Activated CD4-positive, alpha-beta memory T cell treated with anti-CD3 and anti-CD28 coated beads for 36 hours (primary cell): ENCODE results near the gene RALGAPB. TPM values are rescaled to one million over a fixed set of nuclear protein-coding genes. Genes with fewer than 3 reads are reported as not detected.
"Not testable (repeated sequence)": the region's sequence is repeated elsewhere in the genome, so short reads cannot be mapped to it uniquely, and the experiment has no call there.

ENCODE experiments used
- CTCF ChIA-PET: fragments of 350-600 bp; sonication (Branson Sonifier 250); formaldehyde crosslinking; loops from one replicate; lab custom pipeline; 2021; ENCODE audit warnings: antibody characterized with exemption, inconsistent platforms; lab: Charles Lee
- POLR2A ChIA-PET: fragments of 350-600 bp; sonication (Branson Sonifier 250); formaldehyde crosslinking; loops from one replicate; lab custom pipeline; 2021; ENCODE audit warnings: antibody characterized with exemption; lab: Charles Lee
- DNase-seq: peaks from one replicate; pipeline ENCODE4 v3.0.0-alpha.2; 2020
- H3K27ac Mint-ChIP-seq: one replicate; pipeline ENCODE4 v1.8.0; 2021; ENCODE audit warnings: mixed read lengths
- H3K27me3 Mint-ChIP-seq: one replicate; pipeline ENCODE4 v1.8.0; 2021; ENCODE audit warnings: mixed read lengths
- H3K36me3 Mint-ChIP-seq: one replicate; pipeline ENCODE4 v1.8.0; 2021; ENCODE audit warnings: mixed read lengths
- H3K4me1 Mint-ChIP-seq: one replicate; pipeline ENCODE4 v1.8.0; 2021; ENCODE audit warnings: low read depth, mixed read lengths
- H3K4me3 Mint-ChIP-seq: one replicate; pipeline ENCODE4 v1.8.0; 2021; ENCODE audit warnings: mild to moderate bottlenecking, mixed read lengths
- H3K9me3 Mint-ChIP-seq: one replicate; pipeline ENCODE4 v1.8.0; 2021; ENCODE audit warnings: mixed read lengths
- intact Hi-C: fragments of 100-400 bp; cut with micrococcal nuclease; formaldehyde crosslinking; loops from one replicate; pipeline ENCODE4 v1.15.1; 2023
- total RNA-seq, 2 experiments: library from RNA; stranded (reverse); gene quantifications; one replicate each; pipeline ENCODE4 v1.2.3, GENCODE V29; 2021

RALGAPB gene
- total RNA-seq, 2 experiments from 2014 or later = 25.7 to 25.8 TPM

GRCh38 chr20:38592411-38592790 lies 119.8 kb downstream of the RALGAPB start:
- DNase-seq, H3K27ac Mint-ChIP-seq, H3K27me3 Mint-ChIP-seq, intact Hi-C loops, H3K36me3 Mint-ChIP-seq, H3K4me1 Mint-ChIP-seq, H3K9me3 Mint-ChIP-seq, H3K4me3 Mint-ChIP-seq, CTCF ChIA-PET: not testable (repeated sequence)
- POLR2A ChIA-PET = interaction anchor here (0.6 kb wide), 1 partner anchor 36 kb away, joined by 3 read pairs; no protein-coding TSS in a partner anchor

DNA sequence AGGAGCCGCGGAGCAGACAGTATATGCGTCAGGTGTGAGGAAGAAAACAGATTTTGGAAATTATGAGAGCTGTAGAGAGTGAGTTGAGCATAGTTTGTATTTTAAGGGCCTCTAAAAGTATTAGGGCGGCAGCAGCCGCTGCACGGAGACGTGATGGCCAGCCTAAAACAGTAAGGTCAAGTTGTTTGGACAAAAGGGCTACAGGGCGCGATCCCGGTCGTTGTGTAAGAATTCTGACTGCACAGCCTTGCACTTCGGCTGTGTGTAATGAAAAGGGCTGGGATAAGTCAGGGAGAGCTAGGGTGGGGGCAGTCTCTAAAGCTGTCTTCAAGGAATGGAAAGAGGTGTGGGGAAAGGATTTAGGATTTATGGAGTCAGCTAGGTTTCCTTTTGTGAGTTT lies 121.6 kb downstream of the RALGAPB start:
- H3K4me1 Mint-ChIP-seq, H3K4me3 Mint-ChIP-seq, H3K27ac Mint-ChIP-seq, DNase-seq, POLR2A ChIA-PET, H3K36me3 Mint-ChIP-seq, H3K9me3 Mint-ChIP-seq, H3K27me3 Mint-ChIP-seq, CTCF ChIA-PET, intact Hi-C loops: not testable (repeated sequence)

- H3K27me3 Mint-ChIP-seq, CTCF ChIA-PET, intact Hi-C loops, H3K36me3 Mint-ChIP-seq, H3K4me3 Mint-ChIP-seq, H3K4me1 Mint-ChIP-seq, DNase-seq, H3K9me3 Mint-ChIP-seq, H3K27ac Mint-ChIP-seq, POLR2A ChIA-PET: not testable (repeated sequence)
These were observed 123.2 kb downstream of the RALGAPB start for GRCh38 chr20:38595886-38596285.

- ChIA-PET POLR2A (no interaction called here), CTCF (no interaction called here)
- no peak overlapping the region for H3K4me3 Mint-ChIP-seq
- intact Hi-C loops = no loop called here
- H3K27me3 Mint-ChIP-seq = peaks cover 26% of the 10 kb centered on the region
- no peaks in the 10 kb centered on the region for H3K36me3 Mint-ChIP-seq
- DNase-seq = no peak
- H3K4me1 Mint-ChIP-seq = peaks cover 7% of the 10 kb centered on the region
- no peaks in the 10 kb centered on the region for H3K9me3 Mint-ChIP-seq
- H3K27ac Mint-ChIP-seq = no peak overlapping the region
These were observed 126.8 kb downstream of the RALGAPB start for GRCh38 chr20:38599410-38599882.

GRCh38 chr20:38600057-38600456 lies 127.4 kb downstream of the RALGAPB start:
- no peak overlapping the region for H3K27ac Mint-ChIP-seq
- H3K4me3 Mint-ChIP-seq = no peak overlapping the region
- DNase-seq = no peak
- ChIA-PET POLR2A (no interaction called here), CTCF (no interaction called here)
- peaks cover 29% of the 10 kb centered on the region for H3K27me3 Mint-ChIP-seq
- no peaks in the 10 kb centered on the region for H3K9me3 Mint-ChIP-seq
- intact Hi-C loops = no loop called here
- H3K4me1 Mint-ChIP-seq = peaks cover 7% of the 10 kb centered on the region
- no peaks in the 10 kb centered on the region for H3K36me3 Mint-ChIP-seq

DNA sequence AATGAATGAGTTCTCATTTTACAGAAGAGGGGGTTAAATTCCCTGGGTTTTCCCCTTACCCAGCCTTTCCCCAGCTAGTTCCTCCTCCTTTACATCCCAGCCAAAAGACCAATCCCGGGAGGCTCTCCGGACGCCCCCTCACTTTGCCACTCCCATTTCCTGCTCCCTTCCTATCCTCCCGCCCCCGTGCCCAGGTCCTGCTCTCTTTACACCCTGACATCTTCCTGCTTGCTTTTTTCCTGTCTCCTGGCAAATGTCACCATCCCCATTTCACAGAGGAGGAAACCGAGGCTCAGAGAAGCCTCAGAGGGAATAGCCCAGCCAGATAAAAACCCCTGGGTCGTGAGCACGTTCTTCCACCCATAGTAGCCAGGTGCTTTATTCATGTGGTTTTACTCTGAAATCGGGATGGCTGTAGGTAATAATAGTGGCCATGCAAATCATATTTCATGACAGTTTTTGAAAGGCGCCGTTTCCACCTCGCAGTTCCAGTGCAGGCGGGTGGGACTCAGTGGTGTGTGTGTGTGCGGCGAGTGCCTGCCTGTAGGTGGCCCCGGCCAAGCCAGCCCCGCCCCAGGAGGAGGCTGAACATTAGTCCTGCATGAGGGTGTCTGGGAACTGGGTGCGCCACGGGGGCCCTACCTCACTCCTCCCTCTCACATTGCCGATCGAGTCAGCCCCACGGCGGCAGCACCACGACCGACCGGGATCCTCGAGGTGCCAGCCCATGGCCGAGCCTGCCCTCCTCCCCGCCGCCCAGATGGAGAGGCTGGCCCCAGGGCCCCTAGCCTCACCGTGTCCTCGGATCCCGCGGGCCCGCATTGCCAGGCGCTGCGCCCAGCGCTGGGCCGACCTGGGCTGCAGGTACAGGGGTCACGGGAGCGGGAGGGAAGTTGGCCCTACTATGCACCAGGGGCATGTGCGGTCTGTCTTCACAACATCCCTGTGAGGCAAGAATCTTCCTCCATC lies 128.9 kb downstream of the RALGAPB start, which contains the start of gene ARHGAP40:
Gene ARHGAP40, plus strand, starts transcription at position 594 of the 969 bp plus-strand sequence.
- DNase-seq = peak; percentile 52
- no peaks in the 10 kb centered on the region for H3K36me3 Mint-ChIP-seq
- no peak within 1 kb of the TSS for H3K27ac Mint-ChIP-seq
- CTCF ChIA-PET = no interaction called here
- POLR2A ChIA-PET = no interaction called here
- H3K27me3 Mint-ChIP-seq = peaks cover 33% of the 10 kb centered on the region
- H3K4me1 Mint-ChIP-seq = peaks cover 7% of the 10 kb centered on the region
- no peaks in the 10 kb centered on the region for H3K9me3 Mint-ChIP-seq
- peak within 1 kb of the TSS; percentile 9 for H3K4me3 Mint-ChIP-seq
- intact Hi-C loops = no loop called here

DNA sequence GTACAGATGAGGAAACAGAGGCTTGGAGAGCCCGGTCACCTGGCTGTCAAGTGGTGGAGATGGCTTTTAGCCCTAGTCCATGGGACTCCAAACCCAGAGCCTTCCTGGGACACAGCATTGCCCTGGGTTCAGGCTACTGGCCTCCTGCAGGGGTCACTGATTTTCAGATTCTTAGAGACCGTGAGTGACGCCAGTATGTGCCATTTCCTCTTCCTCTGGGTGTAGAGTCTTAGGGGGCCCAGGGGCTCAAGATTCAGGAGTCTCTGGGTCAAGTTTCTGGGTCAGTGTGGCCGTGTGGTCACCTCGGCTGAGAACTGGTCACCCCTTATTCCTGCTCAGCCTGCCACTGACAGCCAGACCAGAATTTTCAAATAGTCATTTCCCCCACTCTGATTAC lies 129.5 kb downstream of the RALGAPB start:
- Mint-ChIP-seq H3K27ac (no peak overlapping the region), H3K4me3 (no peak overlapping the region), H3K27me3 (peaks cover 32% of the 10 kb centered on the region), H3K36me3 (no peaks in the 10 kb centered on the region), H3K4me1 (peaks cover 7% of the 10 kb centered on the region), H3K9me3 (no peaks in the 10 kb centered on the region)
- ChIA-PET CTCF (no interaction called here), POLR2A (no interaction called here)
- intact Hi-C loops = no loop called here
- no peak for DNase-seq

GRCh38 chr20:38603286-38603685 lies 130.6 kb downstream of the RALGAPB start:
- POLR2A ChIA-PET = no interaction called here
- CTCF ChIA-PET = interaction anchor here (1.2 kb wide), 1 partner anchor 149 kb away, joined by 3 read pairs; no protein-coding TSS in a partner anchor
- Mint-ChIP-seq H3K36me3 (no peaks in the 10 kb centered on the region), H3K27ac (no peak overlapping the region), H3K4me3 (no peak overlapping the region), H3K27me3 (peaks cover 31% of the 10 kb centered on the region), H3K4me1 (peaks cover 7% of the 10 kb centered on the region), H3K9me3 (no peaks in the 10 kb centered on the region)
- DNase-seq = no peak
- intact Hi-C loops = no loop called here

DNA sequence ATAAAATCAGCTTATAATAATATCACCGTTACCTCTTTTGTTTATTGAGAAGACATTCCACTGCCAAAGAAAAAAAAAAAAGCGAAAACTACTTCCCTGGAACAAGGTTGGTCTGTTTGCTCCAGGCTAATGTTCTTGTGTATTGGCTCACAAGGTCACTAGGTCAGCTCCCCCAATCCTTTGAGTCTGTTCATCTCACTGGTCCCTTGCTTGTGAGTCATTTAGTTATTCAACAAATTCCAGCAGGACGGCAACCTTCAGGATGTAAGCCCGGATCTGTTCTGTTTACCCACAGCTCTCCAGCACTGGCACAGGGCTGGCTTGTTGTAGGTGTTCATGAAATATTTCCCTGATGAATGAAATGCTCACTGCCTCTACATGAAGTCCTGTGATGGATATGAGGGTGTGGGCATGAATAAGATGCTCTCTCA lies 132.2 kb downstream of the RALGAPB start:
- Mint-ChIP-seq H3K27ac (no peak overlapping the region), H3K4me1 (peaks cover 7% of the 10 kb centered on the region), H3K27me3 (peaks cover 31% of the 10 kb centered on the region), H3K4me3 (no peak overlapping the region), H3K36me3 (no peaks in the 10 kb centered on the region), H3K9me3 (no peaks in the 10 kb centered on the region)
- ChIA-PET POLR2A (no interaction called here), CTCF (no interaction called here)
- no peak for DNase-seq
- intact Hi-C loops = no loop called here

DNA sequence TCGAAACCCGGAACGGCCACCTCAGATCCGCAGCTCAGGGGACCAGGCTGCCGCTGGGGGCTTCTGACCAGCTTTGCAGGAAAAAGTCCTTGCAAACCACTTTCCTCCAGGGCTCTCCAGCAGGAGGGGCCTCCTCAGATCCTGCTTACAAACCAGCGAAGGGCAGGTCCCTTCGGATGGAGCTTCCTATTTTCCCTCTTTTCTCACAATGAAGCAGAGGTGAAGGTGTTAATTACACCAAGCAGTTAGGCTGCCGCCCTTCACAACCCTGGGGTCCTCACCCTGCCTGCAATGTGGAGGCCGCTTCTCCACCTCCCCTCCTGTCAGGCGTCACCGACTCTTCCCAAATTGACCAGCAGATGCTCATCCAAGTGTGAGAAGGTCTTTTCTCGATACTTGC lies 134.7 kb downstream of the RALGAPB start:
- H3K27ac Mint-ChIP-seq = no peak overlapping the region
- POLR2A ChIA-PET = no interaction called here
- CTCF ChIA-PET = no interaction called here

DNA sequence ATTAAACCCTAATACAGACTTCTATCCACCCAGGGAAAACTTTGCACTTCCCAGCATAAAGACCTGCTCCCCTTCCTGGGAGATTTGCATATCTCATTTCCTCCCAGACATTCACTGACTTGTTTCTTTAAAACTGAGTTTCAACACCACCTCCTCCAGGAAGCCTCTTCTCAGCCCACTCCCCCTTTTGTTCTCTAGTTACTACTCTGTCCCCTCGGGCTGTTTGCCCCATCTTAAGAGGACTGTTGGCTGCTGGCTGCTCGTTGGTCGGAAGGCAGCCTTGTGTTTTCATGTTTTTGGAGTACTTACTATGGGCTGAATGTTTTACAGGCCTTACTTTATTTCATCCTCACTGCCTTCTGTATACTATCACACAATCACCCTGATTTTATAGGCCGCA lies 135.5 kb downstream of the RALGAPB start:
- Mint-ChIP-seq H3K9me3 (no peaks in the 10 kb centered on the region), H3K4me3 (no peak overlapping the region), H3K4me1 (no peaks in the 10 kb centered on the region), H3K27me3 (peaks cover 21% of the 10 kb centered on the region), H3K27ac (no peak overlapping the region), H3K36me3 (no peaks in the 10 kb centered on the region)
- DNase-seq = no peak
- POLR2A ChIA-PET = no interaction called here
- intact Hi-C loops = no loop called here
- CTCF ChIA-PET = no interaction called here

More for the DNA sequence above, 134.7 kb downstream of the RALGAPB start:
- Mint-ChIP-seq H3K4me3 (no peak overlapping the region), H3K4me1 (no peaks in the 10 kb centered on the region), H3K27me3 (peaks cover 26% of the 10 kb centered on the region), H3K9me3 (no peaks in the 10 kb centered on the region), H3K36me3 (no peaks in the 10 kb centered on the region)
- intact Hi-C loops = no loop called here
- DNase-seq = no peak

DNA sequence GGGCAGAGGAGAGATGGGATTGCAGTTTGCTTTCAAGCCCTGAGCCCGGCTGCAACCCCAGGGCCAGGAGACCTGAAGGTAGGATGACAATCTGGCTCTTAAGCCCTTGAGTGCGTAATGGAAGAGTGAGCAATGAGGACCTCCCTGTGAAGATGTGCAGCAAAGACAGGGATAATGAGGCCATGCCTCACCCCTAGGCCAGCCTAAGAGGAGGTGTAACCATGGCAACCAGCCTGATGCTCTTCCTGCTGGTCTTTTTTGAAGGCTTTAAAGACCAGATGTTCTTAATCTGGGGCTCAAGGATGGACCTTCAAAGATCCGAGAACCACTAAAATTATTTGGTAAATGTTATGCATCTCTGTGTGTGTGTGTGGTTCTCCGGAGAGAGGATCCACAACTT lies 137.2 kb downstream of the RALGAPB start:
- no peak for DNase-seq
- Mint-ChIP-seq H3K36me3 (no peaks in the 10 kb centered on the region), H3K27me3 (peaks cover 18% of the 10 kb centered on the region), H3K9me3 (no peaks in the 10 kb centered on the region), H3K27ac (no peak overlapping the region), H3K4me3 (no peak overlapping the region), H3K4me1 (no peaks in the 10 kb centered on the region)
- intact Hi-C loops = no loop called here
- ChIA-PET CTCF (interaction anchor here (0.8 kb wide), 1 partner anchor 29 kb away, joined by 3 read pairs; no protein-coding TSS in a partner anchor), POLR2A (interaction anchor here (0.6 kb wide), 1 partner anchor 35 kb away, joined by 3 read pairs; no protein-coding TSS in a partner anchor)
